GM18858 (cell line): ENCODE data around the gene HTR3E.

ENCODE experiments used
- ATAC-seq: cut with Tn5 transposase; IDR thresholded peaks from one replicate; pipeline ENCODE4 v1.9.1; 2021; ENCODE audit not compliant: unreplicated experiment

The HTR3E gene

DNA sequence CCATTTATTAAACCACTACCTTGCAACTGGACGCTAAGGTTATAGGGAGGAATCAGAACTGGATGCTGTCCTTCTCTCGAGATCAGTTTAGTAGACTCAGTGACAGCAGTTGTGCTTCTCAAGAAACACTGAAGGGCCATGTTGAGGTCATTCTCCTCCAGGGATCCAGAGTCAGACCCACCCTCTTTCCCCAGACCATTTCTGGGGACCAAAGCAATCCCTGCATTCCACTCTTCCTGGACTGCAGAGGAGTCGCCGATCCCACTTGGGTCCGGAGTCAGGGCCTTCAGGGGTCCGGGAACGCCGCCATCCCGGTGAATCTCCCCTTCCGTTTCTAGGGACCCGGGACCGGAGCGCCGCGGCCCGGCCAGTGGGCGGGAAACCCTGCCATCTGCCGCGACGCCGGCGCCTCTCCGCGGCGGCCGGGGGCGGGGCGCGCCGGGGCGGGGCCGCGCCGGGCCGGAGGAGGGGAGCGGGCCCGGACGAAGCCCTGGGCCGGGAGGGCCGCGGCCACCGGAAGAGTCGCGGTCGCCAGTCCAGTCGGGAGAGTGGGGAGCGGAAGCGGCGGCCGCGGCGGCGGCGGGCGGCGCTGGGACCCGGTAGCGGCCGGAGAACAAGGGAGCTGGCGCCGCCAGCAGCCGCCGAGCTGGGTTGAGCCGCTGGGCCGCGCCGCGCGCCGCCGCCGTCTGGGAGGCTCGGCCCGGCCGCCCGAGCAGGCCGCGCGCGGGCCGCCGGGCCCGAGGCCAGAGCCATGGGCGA lies 58.2 kb downstream of the HTR3E start, which contains the start of gene DVL3:
Gene DVL3 (plus strand): TSS at position 493 of the 759 bp plus-strand sequence. CDS start 259 bp downstream, at position 752.
- ATAC-seq: peak; percentile 63

DNA sequence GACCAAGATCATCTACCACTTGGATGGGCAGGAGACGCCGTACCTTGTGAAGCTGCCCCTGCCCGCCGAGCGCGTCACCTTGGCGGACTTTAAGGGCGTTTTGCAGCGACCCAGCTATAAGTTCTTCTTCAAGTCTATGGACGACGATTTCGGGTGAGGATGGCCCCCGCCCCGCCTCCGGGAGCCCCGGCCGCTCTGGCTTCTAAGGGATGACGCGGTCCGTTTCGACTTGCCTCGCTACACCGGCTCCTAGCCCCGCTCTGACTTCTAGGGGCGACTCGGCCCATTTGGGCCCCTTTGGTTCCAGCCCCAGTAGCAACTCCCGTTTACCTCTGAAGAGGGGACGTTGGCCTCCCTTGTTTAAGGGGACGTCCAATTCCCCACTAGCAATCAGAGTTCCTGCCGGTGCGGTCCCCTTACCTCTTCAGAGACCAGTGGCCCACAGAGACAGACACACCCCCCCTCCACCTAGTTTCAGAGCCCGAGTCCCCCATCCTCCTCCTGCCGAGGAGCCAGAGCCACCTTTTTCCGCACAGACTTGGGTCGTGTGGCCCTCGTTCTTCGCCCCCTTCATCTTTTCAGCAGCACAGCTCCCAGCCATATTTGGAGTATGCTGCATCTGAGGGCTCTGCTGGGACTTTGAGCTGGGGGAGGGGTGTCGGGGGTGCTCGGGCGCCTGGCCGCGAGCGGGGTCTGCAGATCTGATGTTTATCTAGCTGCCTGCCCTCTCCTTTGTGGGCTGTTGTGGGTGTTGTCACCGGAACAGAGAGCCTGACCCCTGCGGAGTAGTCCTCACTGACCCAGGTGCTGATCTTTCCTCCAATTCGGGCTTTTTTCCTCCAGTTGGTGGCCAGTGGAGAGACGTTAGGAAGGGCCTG lies 59.0 kb downstream of the HTR3E start:
- ATAC-seq: peak; percentile 10

DNA sequence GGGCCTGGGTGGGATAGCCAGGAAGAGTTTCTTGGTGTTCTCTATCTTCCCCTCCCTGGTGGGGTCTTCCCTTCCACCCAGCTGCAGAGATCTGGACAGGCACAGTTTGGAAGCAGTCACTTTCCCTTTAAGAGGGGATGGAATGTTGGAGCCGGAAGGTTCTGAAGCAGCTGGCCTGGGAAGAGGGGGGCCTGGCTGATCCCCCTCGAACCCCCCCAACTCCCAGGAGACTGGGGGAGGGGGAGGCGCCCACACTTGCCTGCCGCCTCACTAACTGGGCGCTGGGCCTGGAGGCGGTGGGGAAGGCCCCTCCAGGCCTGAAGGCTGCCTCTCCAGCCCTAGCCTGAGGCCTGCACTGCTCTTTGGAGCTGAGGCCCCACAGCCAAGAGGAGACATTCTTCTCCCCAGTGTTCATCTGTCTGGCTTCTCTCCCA lies 59.7 kb downstream of the HTR3E start:
- ATAC-seq: no peak
